Fibroblast of lung (primary cell): ENCODE measurements around the gene ECEL1. TPM values are rescaled to one million over a fixed set of nuclear protein-coding genes. Genes with fewer than 3 reads are reported as not detected.

Source experiments
- DNase-seq, 2 donors: peaks; one replicate each; pipeline versions ENCODE4 v3.0.0 to v3.0.0-alpha.2; 2010; ENCODE audit warnings: low read depth in 2 of 2
- H2AFZ ChIP-seq: 2 replicates; pipeline ENCODE4 v1.5.1; 2012; ENCODE audit warnings: low read length, control low read depth, inconsistent platforms
- H3K27ac ChIP-seq: 2 replicates; pipeline ENCODE4 v1.5.1; 2011; ENCODE audit warnings: low read length, control low read depth; ENCODE audit not compliant: insufficient read depth
- H3K27me3 ChIP-seq: 2 replicates; pipeline ENCODE4 v1.5.1; 2011; ENCODE audit warnings: mild to moderate bottlenecking, low read length; ENCODE audit not compliant: control insufficient read depth, insufficient read depth
- H3K36me3 ChIP-seq: 2 replicates; pipeline ENCODE4 v1.5.1; 2011; ENCODE audit warnings: low read length; ENCODE audit not compliant: control insufficient read depth, insufficient read depth
- H3K4me1 ChIP-seq: 2 replicates; pipeline ENCODE4 v1.5.1; 2011; ENCODE audit warnings: low read length; ENCODE audit not compliant: control insufficient read depth, insufficient read depth; ENCODE audit errors: extremely low read depth
- H3K4me2 ChIP-seq: 2 replicates; pipeline ENCODE4 v1.5.1; 2011; ENCODE audit warnings: low read length, control low read depth; ENCODE audit not compliant: insufficient read depth; ENCODE audit errors: extremely low read depth
- H3K4me3 ChIP-seq, 4 experiments: fragments of 200-600 bp in 1 of 4; sonication (generic) in 1 of 4; replicated peaks in 1 of 4; 2 replicates each; pipeline ENCODE4 v1.5.1; 2011 to 2016; ENCODE audit warnings: low read length in 4 of 4, low read depth in 3 of 4, mild to moderate bottlenecking in 3 of 4, control low read depth in 2 of 4, inconsistent platforms in 1 of 4, mixed read lengths in 1 of 4; ENCODE audit not compliant: insufficient read depth in 1 of 4; ENCODE audit errors: control extremely low read depth in 1 of 4
- H3K79me2 ChIP-seq: 2 replicates; pipeline ENCODE4 v1.5.1; 2012; ENCODE audit warnings: mild to moderate bottlenecking, low read length, inconsistent platforms; ENCODE audit not compliant: control insufficient read depth, insufficient read depth
- H3K9ac ChIP-seq: 2 replicates; pipeline ENCODE4 v1.5.1; 2011; ENCODE audit warnings: mild to moderate bottlenecking, low read length, control low read depth; ENCODE audit not compliant: insufficient read depth
- H3K9me3 ChIP-seq: 2 replicates; pipeline ENCODE4 v1.5.1; 2012; ENCODE audit warnings: low read depth, low read length; ENCODE audit not compliant: control insufficient read depth, insufficient read depth
- H4K20me1 ChIP-seq: 2 replicates; pipeline ENCODE4 v1.5.1; 2011; ENCODE audit warnings: low read length; ENCODE audit not compliant: control insufficient read depth, insufficient read depth; ENCODE audit errors: extremely low read depth
- CTCF ChIP-seq, 2 donors: IDR thresholded peaks in 1 of 2; conservative IDR thresholded peaks in 1 of 2; 1 replicate in 1 of 2; 2 replicates in 1 of 2; pipeline ENCODE4 v1.5.1; 2011 to 2012; ENCODE audit warnings: low read length in 2 of 2, control low read depth in 1 of 2, inconsistent platforms in 1 of 2, low read depth in 1 of 2, mild to moderate bottlenecking in 1 of 2
- EZH2 ChIP-seq: IDR thresholded peaks from 2 replicates; pipeline ENCODE4 v1.5.1; 2012; ENCODE audit warnings: low read length, control low read depth, mild to moderate bottlenecking; ENCODE audit errors: missing control alignments
- polyA plus RNA-seq, 2 donors: library from polyadenylated mRNA; depleted of rRNA in 1 of 2; stranded (reverse) in 1 of 2; unstranded in 1 of 2; fragments of >200 nt; gene quantifications; 2 replicates each; pipeline ENCODE4 v1.2.1, GENCODE V29; 2011 to 2012; ENCODE audit warnings: missing spikeins in 1 of 2
- total RNA-seq: library from RNA; depleted of rRNA; stranded (reverse); fragments of >200 nt; gene quantifications from 2 replicates; pipeline ENCODE4 v1.2.1, GENCODE V29; 2014

Gene ECEL1
- total and polyA plus RNA-seq, 2 donors (not counting 1 experiment from before 2014, with no cell fraction given): not detected

DNA sequence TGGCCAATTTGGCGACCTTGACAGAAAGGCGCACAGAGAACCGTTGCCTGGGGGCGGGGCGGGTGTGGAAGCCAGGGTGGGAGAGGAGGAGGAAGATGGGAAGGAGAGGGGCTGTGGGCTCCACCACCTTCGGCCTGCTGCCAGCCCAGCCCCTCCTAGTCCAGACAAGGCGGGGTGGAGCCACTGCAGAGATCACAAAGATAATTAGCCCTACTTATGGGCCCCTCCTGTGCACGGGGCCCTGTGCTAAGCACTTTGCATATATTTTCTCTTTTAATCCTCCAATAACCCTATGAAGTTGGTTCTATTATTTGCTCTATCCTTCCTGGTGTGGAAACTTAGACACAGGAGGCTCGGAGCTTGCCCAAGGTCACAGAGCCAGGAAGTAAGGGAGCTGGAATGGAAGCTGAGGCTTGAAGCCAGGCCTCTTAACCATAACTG is 13.7 kb upstream of the ECEL1 start:
- H2AFZ ChIP-seq: no peak overlapping the region
- H3K4me2 ChIP-seq: no peak overlapping the region
- no peak overlapping the region for H3K9ac ChIP-seq
- no peak overlapping the region for H3K27ac ChIP-seq
- no peaks in the 10 kb centered on the region for H3K4me1 ChIP-seq
- H3K9me3 ChIP-seq: no peaks in the 10 kb centered on the region
- H3K79me2 ChIP-seq: no peaks in the 10 kb centered on the region
- H4K20me1 ChIP-seq: no peaks in the 10 kb centered on the region
- H3K36me3 ChIP-seq: no peaks in the 10 kb centered on the region
- H3K27me3 ChIP-seq: peaks cover 21% of the 10 kb centered on the region
- no peak for TF ChIP-seq EZH2
- DNase-seq: no peak
- H3K4me3 ChIP-seq: no peak overlapping the region

DNA sequence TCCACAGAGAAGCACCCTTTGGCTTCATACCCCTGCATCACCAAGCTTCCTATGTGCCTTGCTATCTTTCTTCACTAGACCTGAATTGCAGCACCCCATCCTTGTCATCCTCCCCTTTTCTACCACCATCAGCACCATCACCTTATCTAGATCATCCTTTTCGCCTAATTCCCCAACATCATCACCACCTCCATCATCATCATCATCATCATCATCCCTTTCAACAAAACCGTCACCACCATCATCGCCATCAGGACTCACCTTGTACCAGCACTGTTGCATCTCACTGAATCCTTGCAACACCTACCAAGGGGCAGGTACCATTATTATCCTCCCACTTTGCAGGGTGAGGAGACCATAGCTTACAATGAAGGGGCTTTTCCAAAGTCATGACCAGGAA is 10.8 kb upstream of the ECEL1 start:
- no peak for TF ChIP-seq EZH2
- no peak for TF ChIP-seq CTCF (conservative IDR thresholded peaks at IDR 0.05 in 1 of 2, IDR thresholded peaks at IDR 0.05 in 1 of 2; ENCODE audit: low read depth in 1 of 2, low read length in 2 of 2)
- H2AFZ ChIP-seq: no peak overlapping the region
- no peaks in the 10 kb centered on the region for H4K20me1 ChIP-seq
- no peak overlapping the region for H3K4me3 ChIP-seq
- no peak overlapping the region for H3K9ac ChIP-seq
- no peaks in the 10 kb centered on the region for H3K79me2 ChIP-seq
- H3K27ac ChIP-seq: no peak overlapping the region
- no peaks in the 10 kb centered on the region for H3K4me1 ChIP-seq
- no peaks in the 10 kb centered on the region for H3K36me3 ChIP-seq
- no peaks in the 10 kb centered on the region for H3K9me3 ChIP-seq
- H3K27me3 ChIP-seq: peaks cover 6% of the 10 kb centered on the region
- H3K4me2 ChIP-seq: no peak overlapping the region
- DNase-seq: no peak

DNA sequence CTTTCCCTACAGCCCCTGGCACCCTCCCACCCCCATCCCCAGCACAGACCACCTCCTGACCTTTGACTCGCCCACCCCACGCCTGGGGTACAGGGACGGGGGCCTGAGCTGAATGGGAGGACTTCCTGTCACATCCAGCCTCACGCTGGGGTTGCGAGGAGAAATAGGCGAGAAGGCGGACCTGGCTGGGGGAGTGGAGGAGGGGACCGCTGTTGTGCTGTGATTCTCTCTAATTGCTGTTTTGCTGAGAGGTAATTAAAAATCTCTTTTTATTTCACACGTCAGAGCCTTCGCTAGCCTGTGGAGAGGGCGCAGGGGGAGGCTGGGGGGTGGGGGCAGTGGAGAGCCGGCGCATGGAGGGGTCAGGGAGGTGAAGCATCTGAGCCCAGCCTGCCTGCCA is 9.7 kb upstream of the ECEL1 start:
- no peaks in the 10 kb centered on the region for H3K79me2 ChIP-seq
- H3K27me3 ChIP-seq: peaks cover under 1% of the 10 kb centered on the region
- no peaks in the 10 kb centered on the region for H4K20me1 ChIP-seq
- H3K9me3 ChIP-seq: no peaks in the 10 kb centered on the region
- no peaks in the 10 kb centered on the region for H3K36me3 ChIP-seq
- no peaks in the 10 kb centered on the region for H3K4me1 ChIP-seq
- H3K9ac ChIP-seq: no peak overlapping the region
- TF ChIP-seq CTCF (conservative IDR thresholded peaks at IDR 0.05 in 1 of 2, IDR thresholded peaks at IDR 0.05 in 1 of 2; ENCODE audit: low read depth in 1 of 2, low read length in 2 of 2) (no peak), EZH2 (no peak)
- H3K4me3 ChIP-seq: no peak overlapping the region
- no peak overlapping the region for H3K4me2 ChIP-seq
- H2AFZ ChIP-seq: no peak overlapping the region
- no peak for DNase-seq
- no peak overlapping the region for H3K27ac ChIP-seq
